ENCODE measurements around the gene LSAMP. TPM values are rescaled to one million over a fixed set of nuclear protein-coding genes. Genes with fewer than 3 reads are reported as not detected.

Gene LSAMP
- total RNA-seq, 1 experiment from 2014 or later = 0.90 TPM

GRCh38 chr3:115827495-115827894 is 617.8 kb downstream of the LSAMP start:
- no peak for DNase-seq
- H3K27me3 Mint-ChIP-seq (ENCODE audit: low read depth) = no peaks in the 10 kb centered on the region
- no peaks in the 10 kb centered on the region for H4K20me1 ChIP-seq (ENCODE audit: control insufficient read depth, insufficient read depth, insufficient read length)
- H3K14ac ChIP-seq (ENCODE audit: insufficient read depth, low read length) = no peak overlapping the region
- peaks cover 18 to 23% of the 10 kb centered on the region in 2 experiments for H3K4me1 Mint-ChIP-seq
- H3K9me3 ChIP-seq (ENCODE audit: control insufficient read depth, low read depth, low read length) = no peaks in the 10 kb centered on the region
- no peak overlapping the region for H2BK20ac ChIP-seq (ENCODE audit: low read depth, low read length, poor library complexity, severe bottlenecking)
- no peak overlapping the region for H3K9ac ChIP-seq (ENCODE audit: extremely low read depth, insufficient read length, low read length)
- no peak overlapping the region for H3K27ac ChIP-seq (ENCODE audit: insufficient read length, low read depth, low read length)
- H3K9me3 Mint-ChIP-seq = no peaks in the 10 kb centered on the region
- no peaks in the 10 kb centered on the region for H3K79me2 ChIP-seq (ENCODE audit: insufficient read depth, low read length)
- no peak for TF ChIP-seq CTCF (conservative IDR thresholded peaks at IDR 0.05)
- H2BK12ac ChIP-seq (ENCODE audit: insufficient read length, low read depth, low read length) = no peak overlapping the region
- H3K79me1 ChIP-seq (ENCODE audit: insufficient read depth, low read depth, low read length, poor library complexity, severe bottlenecking) = no peaks in the 10 kb centered on the region
- no peak overlapping the region for H3K4me3 Mint-ChIP-seq
- no peak overlapping the region for H3K4ac ChIP-seq (ENCODE audit: low read depth, low read length)
- no peak overlapping the region for H2BK15ac ChIP-seq (ENCODE audit: low read depth, low read length)
- WGBS (ENCODE audit: extremely low coverage, insufficient read length, low lambda C conversion rate) = no CpG with 5 or more reads among the region's 2 CpGs
- no peak overlapping the region for H2AFZ ChIP-seq (ENCODE audit: low read length)
- H4K91ac ChIP-seq (ENCODE audit: insufficient read length, low read depth, low read length) = no peak overlapping the region
- H3K4me2 ChIP-seq (ENCODE audit: insufficient read depth, insufficient read length, low read length) = no peak overlapping the region
- H3K23me2 ChIP-seq (ENCODE audit: insufficient read length, low read depth, low read length, poor library complexity, severe bottlenecking) = no peaks in the 10 kb centered on the region
- H3K23ac ChIP-seq (ENCODE audit: insufficient read length, low read depth, low read length) = no peak overlapping the region
- H4K8ac ChIP-seq (replicated peaks; ENCODE audit: insufficient read length, low read depth, low read length) = no peak overlapping the region
- no peaks in the 10 kb centered on the region for H3K27me3 ChIP-seq (ENCODE audit: insufficient read depth, low read length)
- no peaks in the 10 kb centered on the region; the same call in 1 of the 2 replicates for H3K4me1 ChIP-seq (ENCODE audit: insufficient read depth, low read length)
- no peak overlapping the region for H3K27ac Mint-ChIP-seq
- H3T11ph ChIP-seq (ENCODE audit: low read length) = no peak overlapping the region
- H3K18ac ChIP-seq (ENCODE audit: insufficient read length, low read depth, low read length) = no peak overlapping the region
- no peak overlapping the region for H2AK5ac ChIP-seq (ENCODE audit: insufficient read length, low read length)
- H4K5ac ChIP-seq (ENCODE audit: insufficient read length, low read depth, low read length) = no peak overlapping the region
- no peak overlapping the region for H2BK5ac ChIP-seq (ENCODE audit: insufficient read length, low read length)
- no peak overlapping the region for H2BK120ac ChIP-seq (ENCODE audit: low read depth, low read length, poor library complexity, severe bottlenecking)
- no peak overlapping the region for H3K56ac ChIP-seq (ENCODE audit: insufficient read length, low read depth, low read length)
- H3K36me3 Mint-ChIP-seq (ENCODE audit: insufficient read depth in 1 of 3, low read depth in 3 of 3) = no peaks in the 10 kb centered on the region
